ENCODE data around the gene CHD5.

CHD5 gene

GRCh38 chr1:6172549-6172948 lies 7.6 kb downstream of the CHD5 start:
- no peak overlapping the region for H4K8ac ChIP-seq (ENCODE audit: low read length)
- H3K27ac ChIP-seq (ENCODE audit: low read length, poor library complexity, severe bottlenecking) = no peak overlapping the region
- H2AFZ ChIP-seq (ENCODE audit: low read depth, low read length) = no peak overlapping the region
- peaks cover 6% of the 10 kb centered on the region for H3K9me3 ChIP-seq (ENCODE audit: control insufficient read depth, low read length)
- H2BK12ac ChIP-seq (ENCODE audit: low read length in 2 of 2) = no peak overlapping the region
- no peak overlapping the region for H3K14ac ChIP-seq (ENCODE audit: low read length in 2 of 2)
- no peak overlapping the region for H3K4me2 ChIP-seq (ENCODE audit: low read length, poor library complexity, severe bottlenecking)
- no peaks in the 10 kb centered on the region for H3K4me1 ChIP-seq (ENCODE audit: control insufficient read depth, insufficient read depth, low read depth, low read length)
- 82% methylated on average over 10 of the region's 10 CpGs for WGBS
- no peaks in the 10 kb centered on the region for H3K36me3 ChIP-seq (ENCODE audit: control insufficient read depth in 1 of 2, insufficient read depth in 2 of 2, low read depth in 1 of 2, low read length in 2 of 2)
- H3K9ac ChIP-seq (ENCODE audit: low read length) = no peak overlapping the region
- H2AK5ac ChIP-seq (ENCODE audit: low read length, severe bottlenecking) = no peak overlapping the region
- no peak overlapping the region for H2BK120ac ChIP-seq (ENCODE audit: low read depth, low read length)
- H3K23ac ChIP-seq (ENCODE audit: low read length in 2 of 2) = no peak overlapping the region
- no peak overlapping the region for H3K18ac ChIP-seq (ENCODE audit: low read depth in 1 of 2, low read length in 2 of 2)
- no peak overlapping the region for H4K91ac ChIP-seq (ENCODE audit: low read length)
- H2BK15ac ChIP-seq (ENCODE audit: low read depth, poor library complexity, severe bottlenecking) = no peak overlapping the region
- H3K79me1 ChIP-seq (replicated peaks; ENCODE audit: low read length, poor library complexity, severe bottlenecking) = no peaks in the 10 kb centered on the region
- no peak for DNase-seq
- no peak overlapping the region for H2BK5ac ChIP-seq (ENCODE audit: low read depth, low read length, poor library complexity, severe bottlenecking)
- H3K27me3 ChIP-seq (ENCODE audit: control insufficient read depth in 1 of 2, insufficient read depth in 1 of 2, low read length in 2 of 2) = peaks cover 49 to 87% of the 10 kb centered on the region in 2 experiments
- no peak overlapping the region for H3K4ac ChIP-seq (ENCODE audit: low read depth in 1 of 2, low read length in 2 of 2)
- no peak overlapping the region for H3K4me3 ChIP-seq (ENCODE audit: insufficient read depth in 1 of 2, low read depth in 1 of 2, low read length in 2 of 2)

- Histone ChIP-seq H2BK12ac (ENCODE audit: low read length in 2 of 2) (no peak overlapping the region), H3K27me3 (ENCODE audit: control insufficient read depth in 1 of 2, insufficient read depth in 1 of 2, low read length in 2 of 2) (peaks cover 49 to 83% of the 10 kb centered on the region in 2 experiments), H3K18ac (ENCODE audit: low read depth in 1 of 2, low read length in 2 of 2) (no peak overlapping the region), H2BK5ac (ENCODE audit: low read depth, low read length, poor library complexity, severe bottlenecking) (no peak overlapping the region), H3K27ac (ENCODE audit: low read length, poor library complexity, severe bottlenecking) (no peak overlapping the region), H3K79me1 (replicated peaks; ENCODE audit: low read length, poor library complexity, severe bottlenecking) (no peaks in the 10 kb centered on the region), H3K9me3 (ENCODE audit: control insufficient read depth, low read length) (peaks cover 6% of the 10 kb centered on the region), H2AFZ (ENCODE audit: low read depth, low read length) (no peak overlapping the region), H3K4me2 (ENCODE audit: low read length, poor library complexity, severe bottlenecking) (no peak overlapping the region), H3K23ac (ENCODE audit: low read length in 2 of 2) (no peak overlapping the region), H3K4me3 (ENCODE audit: insufficient read depth in 1 of 2, low read depth in 1 of 2, low read length in 2 of 2) (no peak overlapping the region), H3K4ac (ENCODE audit: low read depth in 1 of 2, low read length in 2 of 2) (no peak overlapping the region), H4K91ac (ENCODE audit: low read length) (no peak overlapping the region), H3K9ac (ENCODE audit: low read length) (no peak overlapping the region), H4K8ac (ENCODE audit: low read length) (no peak overlapping the region), H2BK15ac (ENCODE audit: low read depth, poor library complexity, severe bottlenecking) (no peak overlapping the region), H3K14ac (ENCODE audit: low read length in 2 of 2) (no peak overlapping the region), H3K36me3 (ENCODE audit: control insufficient read depth in 1 of 2, insufficient read depth in 2 of 2, low read depth in 1 of 2, low read length in 2 of 2) (no peaks in the 10 kb centered on the region), H2BK120ac (ENCODE audit: low read depth, low read length) (no peak overlapping the region), H3K4me1 (ENCODE audit: control insufficient read depth, insufficient read depth, low read depth, low read length) (no peaks in the 10 kb centered on the region), H2AK5ac (ENCODE audit: low read length, severe bottlenecking) (no peak overlapping the region)
- DNase-seq = no peak
- WGBS = 57% methylated on average over 10 of the region's 10 CpGs
Observed at GRCh38 chr1:6171548-6172124, 8.5 kb downstream of the CHD5 start.

GRCh38 chr1:6170742-6171201 lies 9.3 kb downstream of the CHD5 start:
- Histone ChIP-seq H3K14ac (ENCODE audit: low read length in 2 of 2) (no peak overlapping the region), H2BK15ac (ENCODE audit: low read depth, poor library complexity, severe bottlenecking) (no peak overlapping the region), H3K4me3 (ENCODE audit: insufficient read depth in 1 of 2, low read depth in 1 of 2, low read length in 2 of 2) (no peak overlapping the region), H3K4me1 (ENCODE audit: control insufficient read depth, insufficient read depth, low read depth, low read length) (no peaks in the 10 kb centered on the region), H3K9ac (ENCODE audit: low read length) (no peak overlapping the region), H2BK120ac (ENCODE audit: low read depth, low read length) (no peak overlapping the region), H3K9me3 (ENCODE audit: control insufficient read depth, low read length) (peaks cover 6% of the 10 kb centered on the region), H2BK5ac (ENCODE audit: low read depth, low read length, poor library complexity, severe bottlenecking) (no peak overlapping the region), H3K23ac (ENCODE audit: low read length in 2 of 2) (no peak overlapping the region), H2AK5ac (ENCODE audit: low read length, severe bottlenecking) (no peak overlapping the region), H3K27ac (ENCODE audit: low read length, poor library complexity, severe bottlenecking) (no peak overlapping the region), H3K4me2 (ENCODE audit: low read length, poor library complexity, severe bottlenecking) (no peak overlapping the region), H3K79me1 (replicated peaks; ENCODE audit: low read length, poor library complexity, severe bottlenecking) (no peaks in the 10 kb centered on the region), H4K8ac (ENCODE audit: low read length) (no peak overlapping the region), H3K18ac (ENCODE audit: low read depth in 1 of 2, low read length in 2 of 2) (no peak overlapping the region), H2BK12ac (ENCODE audit: low read length in 2 of 2) (no peak overlapping the region), H4K91ac (ENCODE audit: low read length) (no peak overlapping the region), H3K27me3 (ENCODE audit: control insufficient read depth in 1 of 2, insufficient read depth in 1 of 2, low read length in 2 of 2) (peaks cover 42 to 82% of the 10 kb centered on the region in 2 experiments), H3K36me3 (ENCODE audit: control insufficient read depth in 1 of 2, insufficient read depth in 2 of 2, low read depth in 1 of 2, low read length in 2 of 2) (no peaks in the 10 kb centered on the region), H2AFZ (ENCODE audit: low read depth, low read length) (no peak overlapping the region), H3K4ac (ENCODE audit: low read depth in 1 of 2, low read length in 2 of 2) (no peak overlapping the region)
- 89% methylated on average over 18 of the region's 19 CpGs for WGBS
- DNase-seq = no peak

GRCh38 chr1:6170116-6170741 lies 9.9 kb downstream of the CHD5 start:
- H2BK120ac ChIP-seq (ENCODE audit: low read depth, low read length) = no peak overlapping the region
- H3K14ac ChIP-seq (ENCODE audit: low read length in 2 of 2) = no peak overlapping the region
- peaks cover 2% of the 10 kb centered on the region for H3K9me3 ChIP-seq (ENCODE audit: control insufficient read depth, low read length)
- 81% methylated on average over 15 of the region's 16 CpGs for WGBS
- no peak overlapping the region for H3K4me2 ChIP-seq (ENCODE audit: low read length, poor library complexity, severe bottlenecking)
- H3K27ac ChIP-seq (ENCODE audit: low read length, poor library complexity, severe bottlenecking) = no peak overlapping the region
- H3K4me3 ChIP-seq (ENCODE audit: insufficient read depth in 1 of 2, low read depth in 1 of 2, low read length in 2 of 2) = no peak overlapping the region
- no peak overlapping the region for H4K91ac ChIP-seq (ENCODE audit: low read length)
- no peak overlapping the region for H2AFZ ChIP-seq (ENCODE audit: low read depth, low read length)
- no peak overlapping the region for H2BK5ac ChIP-seq (ENCODE audit: low read depth, low read length, poor library complexity, severe bottlenecking)
- no peak overlapping the region for H2BK12ac ChIP-seq (ENCODE audit: low read length in 2 of 2)
- no peaks in the 10 kb centered on the region for H3K79me1 ChIP-seq (replicated peaks; ENCODE audit: low read length, poor library complexity, severe bottlenecking)
- DNase-seq = no peak
- H3K36me3 ChIP-seq (ENCODE audit: control insufficient read depth in 1 of 2, insufficient read depth in 2 of 2, low read depth in 1 of 2, low read length in 2 of 2) = no peaks in the 10 kb centered on the region
- no peak overlapping the region for H3K23ac ChIP-seq (ENCODE audit: low read length in 2 of 2)
- H3K27me3 ChIP-seq (ENCODE audit: control insufficient read depth in 1 of 2, insufficient read depth in 1 of 2, low read length in 2 of 2) = peaks cover 41 to 82% of the 10 kb centered on the region in 2 experiments
- H3K4me1 ChIP-seq (ENCODE audit: control insufficient read depth, insufficient read depth, low read depth, low read length) = no peaks in the 10 kb centered on the region
- no peak overlapping the region for H3K4ac ChIP-seq (ENCODE audit: low read depth in 1 of 2, low read length in 2 of 2)
- no peak overlapping the region for H2AK5ac ChIP-seq (ENCODE audit: low read length, severe bottlenecking)
- H4K8ac ChIP-seq (ENCODE audit: low read length) = no peak overlapping the region
- no peak overlapping the region for H3K18ac ChIP-seq (ENCODE audit: low read depth in 1 of 2, low read length in 2 of 2)
- no peak overlapping the region for H3K9ac ChIP-seq (ENCODE audit: low read length)
- H2BK15ac ChIP-seq (ENCODE audit: low read depth, poor library complexity, severe bottlenecking) = no peak overlapping the region
